Endodermal cell (in vitro differentiated cells): ENCODE measurements around the gene THAP9. TPM values are rescaled to one million over a fixed set of nuclear protein-coding genes. Genes with fewer than 3 reads are reported as not detected.

Experiments
- DNase-seq: peaks from one replicate; pipeline ENCODE4 v3.0.0-alpha.2; 2017
- H3K27ac ChIP-seq: 2 replicates; pipeline ENCODE4 v1.5.1; 2013; ENCODE audit warnings: mild to moderate bottlenecking, low read depth, low read length, moderate library complexity
- H3K27me3 ChIP-seq: 2 replicates; pipeline ENCODE4 v1.6.1; 2013; ENCODE audit warnings: mild to moderate bottlenecking, low read length, moderate library complexity; ENCODE audit not compliant: insufficient read depth, control insufficient read depth, poor library complexity, severe bottlenecking
- H3K36me3 ChIP-seq: 2 replicates; pipeline ENCODE4 v1.7.0; 2013; ENCODE audit warnings: mild to moderate bottlenecking, low read length, moderate library complexity; ENCODE audit not compliant: control insufficient read depth, insufficient read depth
- H3K4me1 ChIP-seq: one replicate; pipeline ENCODE4 v1.7.0; 2013; ENCODE audit warnings: low read length; ENCODE audit not compliant: control insufficient read depth, insufficient read depth
- H3K4me3 ChIP-seq: 2 replicates; pipeline ENCODE4 v1.5.1; 2013; ENCODE audit warnings: mild to moderate bottlenecking, low read length, moderate library complexity
- H3K9ac ChIP-seq: 2 replicates; pipeline ENCODE4 v1.6.1; 2013; ENCODE audit warnings: mild to moderate bottlenecking, low read length, moderate library complexity; ENCODE audit not compliant: poor library complexity, severe bottlenecking; ENCODE audit errors: extremely low read depth
- H3K9me3 ChIP-seq: 2 replicates; pipeline ENCODE4 v1.6.1; 2013; ENCODE audit warnings: mild to moderate bottlenecking, low read length, moderate library complexity; ENCODE audit not compliant: control insufficient read depth
- H3K27ac Mint-ChIP-seq: 2 replicates; pipeline ENCODE4 v1.8.0; 2020; ENCODE audit warnings: mixed read lengths
- H3K27me3 Mint-ChIP-seq: 2 replicates; pipeline ENCODE4 v1.8.0; 2021; ENCODE audit warnings: mild to moderate bottlenecking, mixed read lengths; ENCODE audit not compliant: insufficient read depth
- H3K36me3 Mint-ChIP-seq: 2 replicates; pipeline ENCODE4 v1.8.0; 2020; ENCODE audit warnings: low read depth, mixed read lengths
- H3K4me1 Mint-ChIP-seq: 2 replicates; pipeline ENCODE4 v1.8.0; 2020; ENCODE audit warnings: mixed read lengths
- H3K4me3 Mint-ChIP-seq: 2 replicates; pipeline ENCODE4 v1.8.0; 2020; ENCODE audit warnings: mild to moderate bottlenecking, moderate library complexity, mixed read lengths
- H3K9me3 Mint-ChIP-seq: 2 replicates; pipeline ENCODE4 v1.8.0; 2020; ENCODE audit warnings: mild to moderate bottlenecking, mixed read lengths
- CTCF ChIP-seq: fragments of 200-600 bp; sonication (generic); conservative IDR thresholded peaks from 2 replicates; pipeline ENCODE4 v1.5.0; 2021; ENCODE audit warnings: antibody characterized with exemption, mild to moderate bottlenecking
- WGBS, 2 experiments: methylation state at CpG; one replicate each; pipeline versions ENCODE4 v1.1.5 to v1.1.7; 2013; ENCODE audit warnings: missing lambda C conversion rate in 2 of 2, mixed read lengths in 1 of 2; ENCODE audit not compliant: insufficient coverage in 1 of 2, insufficient read length in 1 of 2; 5-methylcytosine and 5-hydroxymethylcytosine counted together
- total RNA-seq, 2 donors: library from RNA; stranded (reverse); fragmentation: NEBNext Ultra II Directional in 1 of 2; extraction: Animal tissue kit (Norgen Biotek cat#: 25700) in 1 of 2; gene quantifications; 2 replicates in 1 of 2; 3 replicates in 1 of 2; pipeline ENCODE4 v1.2.1, GENCODE V29; 2021

Gene THAP9
- total RNA-seq, 2 donors from 2014 or later, result 14.4 to 22.3 TPM

GRCh38 chr4:82899374-82900065 lies 1.0 kb upstream of the THAP9 start:
- H3K27ac Mint-ChIP-seq, result peak overlapping the region; percentile 70
- no peak for DNase-seq
- Histone ChIP-seq H3K36me3 (peaks cover 40% of the 10 kb centered on the region), H3K9ac (peak overlapping the region; percentile 78), H3K9me3 (no peaks in the 10 kb centered on the region), H3K27ac (peak overlapping the region; percentile 97), H3K4me3 (peak overlapping the region; percentile 98), H3K27me3 (no peaks in the 10 kb centered on the region), H3K4me1 (peaks cover 2% of the 10 kb centered on the region)
- peaks cover 21% of the 10 kb centered on the region for H3K4me1 Mint-ChIP-seq
- H3K36me3 Mint-ChIP-seq, result peaks cover 43% of the 10 kb centered on the region
- no peak for TF ChIP-seq CTCF
- H3K27me3 Mint-ChIP-seq, result no peaks in the 10 kb centered on the region
- no peak overlapping the region for H3K4me3 Mint-ChIP-seq
- 4 to 7% methylated on average over 2 to 4 of the region's 4 CpGs for WGBS, 2 experiments
- no peaks in the 10 kb centered on the region for H3K9me3 Mint-ChIP-seq

GRCh38 chr4:82900066-82900410 lies 497 bp upstream of the THAP9 start:
- Mint-ChIP-seq H3K27ac (no peak overlapping the region), H3K4me3 (no peak overlapping the region), H3K9me3 (no peaks in the 10 kb centered on the region), H3K4me1 (peaks cover 16% of the 10 kb centered on the region), H3K36me3 (peaks cover 38% of the 10 kb centered on the region), H3K27me3 (no peaks in the 10 kb centered on the region)
- DNase-seq, result no peak
- no peak for TF ChIP-seq CTCF
- Histone ChIP-seq H3K4me1 (no peaks in the 10 kb centered on the region), H3K27ac (peak overlapping the region; percentile 97), H3K9me3 (no peaks in the 10 kb centered on the region), H3K36me3 (peaks cover 36% of the 10 kb centered on the region), H3K4me3 (peak overlapping the region; percentile 98), H3K27me3 (no peaks in the 10 kb centered on the region), H3K9ac (peak overlapping the region; percentile 78)
- WGBS, 2 experiments, result 0% methylated on average over 10 to 14 of the region's 14 CpGs

GRCh38 chr4:82901183-82901718 lies 716 bp downstream of the THAP9 start:
- no peaks in the 10 kb centered on the region for H3K9me3 Mint-ChIP-seq
- Histone ChIP-seq H3K9ac (peak overlapping the region; percentile 78), H3K4me1 (no peaks in the 10 kb centered on the region), H3K27me3 (no peaks in the 10 kb centered on the region), H3K36me3 (peaks cover 39% of the 10 kb centered on the region), H3K4me3 (peak overlapping the region; percentile 98), H3K27ac (peak overlapping the region; percentile 97), H3K9me3 (no peaks in the 10 kb centered on the region)
- no peak for DNase-seq
- H3K4me3 Mint-ChIP-seq, result no peak overlapping the region
- no peak for TF ChIP-seq CTCF
- H3K36me3 Mint-ChIP-seq, result peaks cover 40% of the 10 kb centered on the region
- 0 to 1% methylated on average over 4 to 8 of the region's 8 CpGs for WGBS, 2 experiments
- peaks cover 11% of the 10 kb centered on the region for H3K4me1 Mint-ChIP-seq
- H3K27ac Mint-ChIP-seq, result no peak overlapping the region
- H3K27me3 Mint-ChIP-seq, result no peaks in the 10 kb centered on the region
